Measurements from ENCODE around the gene SMARCC2. TPM values are rescaled to one million over a fixed set of nuclear protein-coding genes. Genes with fewer than 3 reads are reported as not detected.
A peak's percentile ranks its signal among the peaks of the same experiment; 100 is the strongest.

SMARCC2 gene
- total and polyA plus RNA-seq, 8 donors = 84.3 to 139 (median 118) TPM

GRCh38 chr12:56161690-56162351, 27.5 kb downstream of the SMARCC2 start:
- no peak for TF ChIP-seq CTCF (IDR thresholded peaks at IDR 0.05)
- intact Hi-C loops (cut with DNase I) = no loop called here
- ATAC-seq (no peak), DNase-seq (no peak)
- H3K36me3 ChIP-seq = peaks cover 0 to 75% of the 10 kb centered on the region in 2 donors
- peak overlapping the region in 1 of 2 donors; percentile 88 for H3K4me3 ChIP-seq
- H3K27ac ChIP-seq = peak overlapping the region in 1 of 2 donors; percentile 94
- no peaks in the 10 kb centered on the region for H3K9me3 ChIP-seq
- H3K27me3 ChIP-seq = no peaks in the 10 kb centered on the region
- H3K4me1 ChIP-seq = peaks cover 18 to 43% of the 10 kb centered on the region in 2 donors

GRCh38 chr12:56160894-56161689, 28.2 kb downstream of the SMARCC2 start:
- H3K4me3 ChIP-seq = peak overlapping the region; percentile 47 to 88
- DNase-seq = no peak
- intact Hi-C loops (cut with DNase I) = no loop called here
- ATAC-seq = no peak
- no peaks in the 10 kb centered on the region for H3K9me3 ChIP-seq
- peaks cover 0 to 68% of the 10 kb centered on the region in 2 donors for H3K36me3 ChIP-seq
- peak overlapping the region; percentile 94 to 97 for H3K27ac ChIP-seq
- TF ChIP-seq CTCF (IDR thresholded peaks at IDR 0.05) = no peak
- no peaks in the 10 kb centered on the region for H3K27me3 ChIP-seq
- peaks cover 21 to 45% of the 10 kb centered on the region in 2 donors for H3K4me1 ChIP-seq

- Histone ChIP-seq H3K27me3 (no peaks in the 10 kb centered on the region), H3K4me3 (peak overlapping the region; percentile 47 to 88), H3K36me3 (peaks cover 0 to 60% of the 10 kb centered on the region in 2 donors), H3K9me3 (no peaks in the 10 kb centered on the region), H3K4me1 (peaks cover 21 to 45% of the 10 kb centered on the region in 2 donors), H3K27ac (peak overlapping the region; percentile 94 to 97)
- ATAC-seq (no peak), DNase-seq (no peak)
- intact Hi-C loops (cut with DNase I) = no loop called here
- TF ChIP-seq CTCF (IDR thresholded peaks at IDR 0.05) = no peak
Observed at GRCh38 chr12:56160193-56160763, 29.0 kb downstream of the SMARCC2 start.

- peak overlapping the region; percentile 94 to 97 for H3K27ac ChIP-seq
- peaks cover 21 to 45% of the 10 kb centered on the region in 2 donors for H3K4me1 ChIP-seq
- ATAC-seq = no peak
- peaks cover 0 to 53% of the 10 kb centered on the region in 2 donors for H3K36me3 ChIP-seq
- H3K4me3 ChIP-seq = peak overlapping the region; percentile 47 to 88
- no peaks in the 10 kb centered on the region for H3K27me3 ChIP-seq
- no peak for TF ChIP-seq CTCF (IDR thresholded peaks at IDR 0.05)
- no peaks in the 10 kb centered on the region for H3K9me3 ChIP-seq
- intact Hi-C loops (cut with DNase I) = no loop called here
- no peak for DNase-seq
Observed at GRCh38 chr12:56159482-56160192, 29.6 kb downstream of the SMARCC2 start.
